Neural cell (in vitro differentiated cells): ENCODE results near the gene NREP. TPM values are rescaled to one million over a fixed set of nuclear protein-coding genes. Genes with fewer than 3 reads are reported as not detected.

Source experiments
- H2AFZ ChIP-seq: fragments of 200-600, 300-800 bp; sonication (generic), shearing (Covaris generic); 2 replicates; pipeline ENCODE4 v1.6.0; 2014; ENCODE audit warnings: low read depth, mild to moderate bottlenecking, antibody characterized with exemption, low read length, moderate library complexity
- H3F3A ChIP-seq: fragments of 200-600 bp; shearing (Covaris generic); 2 replicates; pipeline ENCODE4 v1.6.1; 2016; ENCODE audit warnings: mild to moderate bottlenecking, moderate library complexity, mixed read lengths, antibody characterized with exemption, low read length; ENCODE audit not compliant: insufficient read depth, poor library complexity, severe bottlenecking
- H3K27ac ChIP-seq: fragments of 200-600, 300-800 bp; sonication (generic), shearing (Covaris generic); 2 replicates; pipeline ENCODE4 v1.5.1; 2014; ENCODE audit warnings: mild to moderate bottlenecking, low read length, moderate library complexity
- H3K27me3 ChIP-seq: fragments of 300-800, 200-600 bp; sonication (generic), shearing (Covaris generic); 2 replicates; pipeline ENCODE4 v1.6.0; 2014; ENCODE audit warnings: mild to moderate bottlenecking, low read depth, low read length, moderate library complexity; ENCODE audit not compliant: insufficient read depth
- H3K36me3 ChIP-seq: fragments of 300-800, 200-600 bp; sonication (generic), shearing (Covaris generic); 2 replicates; pipeline ENCODE4 v1.5.1; 2014; ENCODE audit warnings: mild to moderate bottlenecking, antibody characterized with exemption, low read length, moderate library complexity; ENCODE audit not compliant: insufficient read depth
- H3K4me2 ChIP-seq: fragments of 300-800, 200-600 bp; sonication (generic), shearing (Covaris generic); 2 replicates; pipeline ENCODE4 v1.6.0; 2014; ENCODE audit warnings: mild to moderate bottlenecking, low read length
- H3K4me3 ChIP-seq: fragments of 300-800, 200-600 bp; sonication (generic), shearing (Covaris generic); 2 replicates; pipeline ENCODE4 v1.5.1; 2014; ENCODE audit warnings: mild to moderate bottlenecking, low read length, moderate library complexity
- H3K79me2 ChIP-seq: fragments of 200-600 bp; shearing (Covaris generic); replicated peaks from 2 replicates; pipeline ENCODE4 v1.6.0; 2014; ENCODE audit warnings: mild to moderate bottlenecking, low read length, moderate library complexity; ENCODE audit not compliant: insufficient read depth
- H3K9ac ChIP-seq: fragments of 300-800, 200-600 bp; sonication (generic), shearing (Covaris generic); 2 replicates; pipeline ENCODE4 v1.6.1; 2016; ENCODE audit warnings: mild to moderate bottlenecking, low read length, mixed read lengths
- H3K9me2 ChIP-seq: fragments of 200-600 bp; shearing (Covaris generic); 2 replicates; pipeline ENCODE4 v1.6.1; 2016; ENCODE audit warnings: mild to moderate bottlenecking, low read length, mixed read lengths; ENCODE audit not compliant: insufficient read depth
- H3K9me3 ChIP-seq: fragments of 200-600, 300-800 bp; sonication (generic), shearing (Covaris generic); 2 replicates; pipeline ENCODE4 v1.6.1; 2016; ENCODE audit warnings: mild to moderate bottlenecking, mixed run types, low read length, moderate library complexity, mixed read lengths
- H4K20me1 ChIP-seq: fragments of 200-600 bp; shearing (Covaris generic); 2 replicates; pipeline ENCODE4 v1.6.1; 2016; ENCODE audit warnings: mild to moderate bottlenecking, mixed run types; ENCODE audit not compliant: insufficient read depth
- CTCF ChIP-seq: fragments of 450-650 bp; IDR thresholded peaks from 2 replicates; pipeline ENCODE4 v1.5.1; 2014; ENCODE audit warnings: antibody characterized with exemption, mild to moderate bottlenecking, moderate library complexity; ENCODE audit not compliant: poor library complexity, severe bottlenecking
- EP300 ChIP-seq: fragments of 450-650 bp; conservative IDR thresholded peaks from 2 replicates; pipeline ENCODE4 v1.6.1; 2014; ENCODE audit warnings: antibody characterized with exemption, mild to moderate bottlenecking, moderate library complexity; ENCODE audit not compliant: poor library complexity, severe bottlenecking
- EZH2 ChIP-seq: fragments of 200-600, 300-800 bp; shearing (Covaris generic), sonication (generic); IDR thresholded peaks from 2 replicates; pipeline ENCODE4 v1.6.1; 2014; ENCODE audit warnings: antibody characterized with exemption, low read length, borderline replicate concordance, mild to moderate bottlenecking; ENCODE audit not compliant: insufficient read depth, poor library complexity, severe bottlenecking
- MXI1 ChIP-seq: fragments of 450-650 bp; conservative IDR thresholded peaks from 2 replicates; pipeline ENCODE4 v1.6.1; 2014; ENCODE audit warnings: antibody characterized with exemption, mild to moderate bottlenecking; ENCODE audit not compliant: poor library complexity, severe bottlenecking
- POLR2AphosphoS5 ChIP-seq: IDR thresholded peaks from 2 replicates; pipeline ENCODE4 v1.6.1; 2012
- RAD21 ChIP-seq: fragments of 450-650 bp; conservative IDR thresholded peaks from 2 replicates; pipeline ENCODE4 v1.6.1; 2014; ENCODE audit warnings: antibody characterized with exemption, mild to moderate bottlenecking, moderate library complexity
- SMC3 ChIP-seq: fragments of 450-650 bp; conservative IDR thresholded peaks from 2 replicates; pipeline ENCODE4 v1.6.1; 2014; ENCODE audit warnings: antibody characterized with exemption, mild to moderate bottlenecking, moderate library complexity; ENCODE audit not compliant: poor library complexity
- TAF1 ChIP-seq: IDR thresholded peaks from 2 replicates; pipeline ENCODE4 v1.6.1; 2012; ENCODE audit warnings: low read depth
- polyA plus RNA-seq: library from polyadenylated mRNA; depleted of rRNA; stranded (reverse); fragments of >200 nt; gene quantifications from 2 replicates; pipeline ENCODE4 v1.2.3, GENCODE V29; 2014
- TF ChIP-seq, protein P1 (sequence below): IDR thresholded peaks from 2 replicates; pipeline ENCODE4 v1.6.1; 2012; ENCODE audit warnings: borderline replicate concordance

The NREP gene
- polyA plus RNA-seq, 1 donor from 2014 or later: 3,807 TPM

GRCh38 chr5:111731638-111732037 is 25.4 kb downstream of the NREP start:
- Histone ChIP-seq H2AFZ (no peak overlapping the region), H3K27ac (no peak overlapping the region), H3K27me3 (no peaks in the 10 kb centered on the region), H3K9me3 (no peaks in the 10 kb centered on the region), H3K36me3 (peaks cover 25% of the 10 kb centered on the region), H3K79me2 (peaks cover 44% of the 10 kb centered on the region), H3K9ac (no peak overlapping the region), H4K20me1 (no peaks in the 10 kb centered on the region), H3K4me2 (no peak overlapping the region), H3K4me3 (no peak overlapping the region), H3F3A (no peaks in the 10 kb centered on the region), H3K9me2 (no peaks in the 10 kb centered on the region)
- no peak for TF ChIP-seq SMC3
- no peak for TF ChIP-seq POLR2AphosphoS5
- TF ChIP-seq, protein P1, sequence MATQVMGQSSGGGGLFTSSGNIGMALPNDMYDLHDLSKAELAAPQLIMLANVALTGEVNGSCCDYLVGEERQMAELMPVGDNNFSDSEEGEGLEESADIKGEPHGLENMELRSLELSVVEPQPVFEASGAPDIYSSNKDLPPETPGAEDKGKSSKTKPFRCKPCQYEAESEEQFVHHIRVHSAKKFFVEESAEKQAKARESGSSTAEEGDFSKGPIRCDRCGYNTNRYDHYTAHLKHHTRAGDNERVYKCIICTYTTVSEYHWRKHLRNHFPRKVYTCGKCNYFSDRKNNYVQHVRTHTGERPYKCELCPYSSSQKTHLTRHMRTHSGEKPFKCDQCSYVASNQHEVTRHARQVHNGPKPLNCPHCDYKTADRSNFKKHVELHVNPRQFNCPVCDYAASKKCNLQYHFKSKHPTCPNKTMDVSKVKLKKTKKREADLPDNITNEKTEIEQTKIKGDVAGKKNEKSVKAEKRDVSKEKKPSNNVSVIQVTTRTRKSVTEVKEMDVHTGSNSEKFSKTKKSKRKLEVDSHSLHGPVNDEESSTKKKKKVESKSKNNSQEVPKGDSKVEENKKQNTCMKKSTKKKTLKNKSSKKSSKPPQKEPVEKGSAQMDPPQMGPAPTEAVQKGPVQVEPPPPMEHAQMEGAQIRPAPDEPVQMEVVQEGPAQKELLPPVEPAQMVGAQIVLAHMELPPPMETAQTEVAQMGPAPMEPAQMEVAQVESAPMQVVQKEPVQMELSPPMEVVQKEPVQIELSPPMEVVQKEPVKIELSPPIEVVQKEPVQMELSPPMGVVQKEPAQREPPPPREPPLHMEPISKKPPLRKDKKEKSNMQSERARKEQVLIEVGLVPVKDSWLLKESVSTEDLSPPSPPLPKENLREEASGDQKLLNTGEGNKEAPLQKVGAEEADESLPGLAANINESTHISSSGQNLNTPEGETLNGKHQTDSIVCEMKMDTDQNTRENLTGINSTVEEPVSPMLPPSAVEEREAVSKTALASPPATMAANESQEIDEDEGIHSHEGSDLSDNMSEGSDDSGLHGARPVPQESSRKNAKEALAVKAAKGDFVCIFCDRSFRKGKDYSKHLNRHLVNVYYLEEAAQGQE: no peak
- no peak for TF ChIP-seq MXI1
- TF ChIP-seq RAD21: no peak
- no peak for TF ChIP-seq CTCF

- H3K36me3 ChIP-seq: peaks cover 25% of the 10 kb centered on the region
Measured at GRCh38 chr5:111730659-111731382, 26.2 kb downstream of the NREP start.

More at GRCh38 chr5:111730659-111731382, 26.2 kb downstream of the NREP start:
- TF ChIP-seq POLR2AphosphoS5: no peak
- TF ChIP-seq MXI1: no peak
- no peak for TF ChIP-seq TAF1
- no peak for TF ChIP-seq SMC3
- no peak for TF ChIP-seq EZH2
- no peak for TF ChIP-seq RAD21
- TF ChIP-seq EP300: no peak
- TF ChIP-seq, protein P1: no peak
- TF ChIP-seq CTCF: no peak
- Histone ChIP-seq H3K4me2 (no peak overlapping the region), H4K20me1 (no peaks in the 10 kb centered on the region), H3K4me3 (no peak overlapping the region), H3K27ac (no peak overlapping the region), H3K27me3 (no peaks in the 10 kb centered on the region), H3K9ac (no peak overlapping the region), H2AFZ (no peak overlapping the region), H3F3A (no peaks in the 10 kb centered on the region), H3K9me3 (no peaks in the 10 kb centered on the region), H3K79me2 (peaks cover 36% of the 10 kb centered on the region), H3K9me2 (no peaks in the 10 kb centered on the region)
